HepG2 (cell line): ENCODE data around the gene CNNM4. TPM values are rescaled to one million over a fixed set of nuclear protein-coding genes. Genes with fewer than 3 reads are reported as not detected.
A peak's percentile ranks its signal among the peaks of the same experiment; 100 is the strongest.

ENCODE experiments used
- ATAC-seq: fragments of 200-7000 bp; cut with Tn5 transposase; 3 replicates; pipeline ENCODE4 v1.9.1; 2020; ENCODE audit warnings: mild to moderate bottlenecking, moderate library complexity
- BruUV-seq: library from RNA; stranded (reverse); fragments of 400-500 nt; replicated peaks from 2 replicates; lab custom pipeline; 2021; lab: Mats Ljungman, UMichigan
- CTCF ChIA-PET: fragments of 300-600 bp; formaldehyde crosslinking; extraction: SDS; loops from one replicate; lab custom pipeline; 2021; ENCODE audit warnings: low total read pairs, inconsistent platforms, low intra/inter-chr PET ratio; lab: Yijun Ruan, JAX
- POLR2A ChIA-PET: fragments of 350-600 bp; sonication (Branson Sonifier 250); formaldehyde crosslinking; loops from one replicate; lab custom pipeline; 2020; ENCODE audit warnings: antibody characterized with exemption, inconsistent platforms; lab: Yijun Ruan, JAX
- DNase-seq: peaks from one replicate; pipeline ENCODE4 v3.0.0-alpha.2; 2015; ENCODE audit warnings: low spot score
- FAIRE-seq: peaks from 3 replicates; lab custom pipeline; 2011; peaks lifted over from hg19 to GRCh38; lab: Jason Lieb, UNC
- H2AFZ ChIP-seq: one replicate; pipeline ENCODE4 v1.6.1; 2011; ENCODE audit warnings: low read length, inconsistent platforms
- H3K27ac ChIP-seq: fragments of 300-600 bp; 3 replicates; pipeline ENCODE4 v1.8.0; 2011; ENCODE audit warnings: mixed run types, mild to moderate bottlenecking, mixed read lengths, low read length, inconsistent platforms; ENCODE audit not compliant: insufficient read depth; ENCODE audit errors: extremely low read length
- H3K27me3 ChIP-seq, 2 experiments: fragments of 200-600 bp in 1 of 2; 2 replicates in 1 of 2; 3 replicates in 1 of 2; pipeline versions ENCODE4 v1.6.0 to v1.8.0; 2011; ENCODE audit warnings: low read length in 2 of 2, mild to moderate bottlenecking in 2 of 2, moderate library complexity in 2 of 2, inconsistent platforms in 1 of 2; ENCODE audit not compliant: insufficient read depth in 2 of 2, control insufficient read depth in 1 of 2
- H3K36me3 ChIP-seq, 2 experiments: fragments of 200-600 bp in 1 of 2; replicated peaks in 1 of 2; 2 replicates in 1 of 2; 3 replicates in 1 of 2; pipeline versions ENCODE4 v1.5.1 to v1.8.0; 2011; ENCODE audit warnings: low read length in 2 of 2, inconsistent platforms in 1 of 2; ENCODE audit not compliant: insufficient read depth in 2 of 2, control insufficient read depth in 1 of 2
- H3K4me1 ChIP-seq: 2 replicates; pipeline ENCODE4 v1.5.1; 2012; ENCODE audit warnings: low read length, inconsistent platforms; ENCODE audit not compliant: insufficient read depth
- H3K4me2 ChIP-seq: 2 replicates; pipeline ENCODE4 v1.6.0; 2011; ENCODE audit warnings: low read depth, low read length, inconsistent platforms
- H3K4me3 ChIP-seq, 3 experiments: fragments of 200-600 bp in 1 of 3; sonication (generic), shearing (Covaris generic) in 1 of 3; replicated peaks in 1 of 3; 2 replicates each; pipeline ENCODE4 v1.5.1; 2011 to 2016; ENCODE audit warnings: low read length in 3 of 3, inconsistent platforms in 2 of 3, low read depth in 2 of 3, mild to moderate bottlenecking in 2 of 3, control low read depth in 1 of 3, mixed read lengths in 1 of 3; ENCODE audit not compliant: insufficient read depth in 1 of 3
- H3K79me2 ChIP-seq: one replicate; pipeline ENCODE4 v1.6.1; 2011; ENCODE audit warnings: low read length, inconsistent platforms; ENCODE audit not compliant: insufficient read depth
- H3K9ac ChIP-seq: 2 replicates; pipeline ENCODE4 v1.6.0; 2011; ENCODE audit warnings: mild to moderate bottlenecking, low read depth, low read length, inconsistent platforms; ENCODE audit not compliant: insufficient read depth
- H3K9me3 ChIP-seq: 2 replicates; pipeline ENCODE4 v1.5.1; 2012; ENCODE audit warnings: mild to moderate bottlenecking, low read length
- H4K20me1 ChIP-seq: 2 replicates; pipeline ENCODE4 v1.6.0; 2011; ENCODE audit warnings: inconsistent platforms, mild to moderate bottlenecking, low read length, moderate library complexity; ENCODE audit not compliant: insufficient read depth
- HNRNPLL ChIP-seq: fragments of 200-400 bp; formaldehyde crosslinking; IDR thresholded peaks from 2 replicates; pipeline ENCODE4 v1.6.1; 2017; ENCODE audit warnings: mild to moderate bottlenecking, low read depth, low read length; ENCODE audit not compliant: poor library complexity, severe bottlenecking
- KLF6 ChIP-seq: IDR thresholded peaks from 2 replicates; pipeline ENCODE4 v1.8.0; 2016; ENCODE audit warnings: missing biosample characterization, missing genetic modification reagents
- SIN3A ChIP-seq: IDR thresholded peaks from 2 replicates; pipeline ENCODE4 v1.6.1; 2011; ENCODE audit warnings: low read depth, mild to moderate bottlenecking, control low read depth, low read length, borderline replicate concordance
- WGBS: methylation state at CpG from one replicate; pipeline ENCODE4 v1.1.6; 2017; ENCODE audit warnings: low lambda C conversion rate; 5-methylcytosine and 5-hydroxymethylcytosine counted together
- in situ Hi-C: cut with HindIII; loops from 2 replicates; pipeline ENCODE4 v1.10.0; 2017; ENCODE audit warnings: low pct_unique_long_range_greater_than_20kb; ENCODE audit not compliant: extremely low pct_ligation_motif_present
- intact Hi-C: fragments of 100-400 bp; cut with micrococcal nuclease; formaldehyde crosslinking; loops from one replicate; pipeline ENCODE4 v1.10.0; 2022; ENCODE audit not compliant: unreplicated experiment
- polyA plus RNA-seq, 8 experiments: library from polyadenylated mRNA; depleted of rRNA in 3 of 8; stranded (reverse) in 7 of 8; unstranded in 1 of 8; fragments of >200 nt; fragmentation: Illumina TruSeq in 4 of 8; extraction: Trizol in 4 of 8; gene quantifications; 2 replicates each; pipeline versions ENCODE4 v1.2.1 to v1.2.3, GENCODE V29; 2011 to 2016; ENCODE audit warnings: low read depth in 4 of 8, missing spikeins in 1 of 8, mixed read lengths in 1 of 8; ENCODE audit not compliant: insufficient read depth in 1 of 8
- total RNA-seq, 5 experiments: library from RNA; depleted of rRNA; stranded (reverse); fragments of >200 nt; fragmentation: Illumina TruSeq; extraction: Trizol; gene quantifications; 2 replicates each; pipeline ENCODE4 v1.2.3, GENCODE V29; 2016; ENCODE audit warnings: low read depth in 1 of 5
- TF ChIP-seq, protein P1 (sequence below): sonication (generic); formaldehyde crosslinking; IDR thresholded peaks from 2 replicates; pipeline ENCODE4 v1.8.0; 2022; ENCODE audit warnings: missing genetic modification reagents, mild to moderate bottlenecking, moderate library complexity, borderline replicate concordance

The CNNM4 gene
- total and polyA plus RNA-seq, 2 of the 13 experiments (the other 11 are each of a cell fraction or from before 2014, with no cell fraction given), result 5.9 to 8.4 TPM

DNA sequence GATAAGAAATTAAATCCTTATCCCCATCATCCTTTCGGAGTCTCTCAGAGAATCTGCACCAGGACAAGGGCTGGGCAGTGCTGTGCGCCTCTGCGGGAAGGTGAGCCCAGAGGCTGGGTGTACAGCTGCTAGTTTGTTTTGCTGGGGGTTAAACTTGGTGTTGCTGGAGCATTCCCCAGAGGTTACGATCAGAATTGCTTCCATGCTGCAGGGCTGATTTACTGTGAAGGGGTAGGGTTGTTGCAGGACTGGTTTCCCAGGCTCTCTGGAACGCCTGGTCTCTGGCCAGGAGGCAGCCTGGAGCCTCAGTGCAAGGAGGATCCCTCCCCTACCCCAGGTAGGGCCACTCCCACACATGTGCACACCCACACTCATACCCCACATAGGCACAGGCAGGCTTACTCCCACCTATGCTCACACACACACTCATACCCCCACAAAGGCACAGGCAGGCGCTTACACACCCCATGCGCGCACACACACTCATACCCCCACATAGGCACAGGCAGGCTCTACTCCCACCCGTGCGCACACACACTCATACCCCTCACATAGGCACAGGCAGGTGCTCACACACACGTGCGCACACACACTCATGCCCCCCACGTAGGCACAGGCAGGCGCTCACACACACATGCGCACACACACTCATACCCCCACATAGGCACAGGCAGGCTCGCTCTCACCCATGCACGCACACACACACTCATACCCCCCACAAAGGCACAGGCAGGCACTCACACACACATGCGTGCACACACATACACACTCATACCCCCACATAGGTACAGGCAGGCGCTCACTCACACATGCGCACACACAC, 11.3 kb downstream of the CNNM4 start:
- H3K9me3 ChIP-seq, result no peaks in the 10 kb centered on the region
- TF ChIP-seq, protein P1, sequence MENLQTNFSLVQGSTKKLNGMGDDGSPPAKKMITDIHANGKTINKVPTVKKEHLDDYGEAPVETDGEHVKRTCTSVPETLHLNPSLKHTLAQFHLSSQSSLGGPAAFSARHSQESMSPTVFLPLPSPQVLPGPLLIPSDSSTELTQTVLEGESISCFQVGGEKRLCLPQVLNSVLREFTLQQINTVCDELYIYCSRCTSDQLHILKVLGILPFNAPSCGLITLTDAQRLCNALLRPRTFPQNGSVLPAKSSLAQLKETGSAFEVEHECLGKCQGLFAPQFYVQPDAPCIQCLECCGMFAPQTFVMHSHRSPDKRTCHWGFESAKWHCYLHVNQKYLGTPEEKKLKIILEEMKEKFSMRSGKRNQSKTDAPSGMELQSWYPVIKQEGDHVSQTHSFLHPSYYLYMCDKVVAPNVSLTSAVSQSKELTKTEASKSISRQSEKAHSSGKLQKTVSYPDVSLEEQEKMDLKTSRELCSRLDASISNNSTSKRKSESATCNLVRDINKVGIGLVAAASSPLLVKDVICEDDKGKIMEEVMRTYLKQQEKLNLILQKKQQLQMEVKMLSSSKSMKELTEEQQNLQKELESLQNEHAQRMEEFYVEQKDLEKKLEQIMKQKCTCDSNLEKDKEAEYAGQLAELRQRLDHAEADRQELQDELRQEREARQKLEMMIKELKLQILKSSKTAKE, result 0 out of 2 replicates have a peak, but pooled peaks have one; percentile 29
- TF ChIP-seq KLF6, result no peak
- no peak for TF ChIP-seq SIN3A
- peak; percentile 24 for TF ChIP-seq HNRNPLL
- TF ChIP-seq, all 625 proteins: peak for 2
- Histone ChIP-seq H3K36me3 (no peaks in the 10 kb centered on the region; a peak in 1 of 5 replicates), H3K79me2 (no peaks in the 10 kb centered on the region), H3K27me3 (no peaks in the 10 kb centered on the region), H3K27ac (no peak overlapping the region), H2AFZ (no peak overlapping the region), H3K4me1 (peaks cover 29% of the 10 kb centered on the region), H3K4me2 (no peak overlapping the region), H3K4me3 (no peak overlapping the region), H4K20me1 (no peaks in the 10 kb centered on the region; the same call in 1 of the 2 replicates), H3K9ac (no peak overlapping the region)
- no TSS peak for BruUV-seq
- ChIA-PET CTCF (no interaction called here), POLR2A (no interaction called here)
- ATAC-seq, result no peak
- WGBS, result 97% methylated on average over 20 of the region's 20 CpGs
- no peak for FAIRE-seq
- intact Hi-C loops (no loop called here), in situ Hi-C loops (no loop called here)
- DNase-seq, result no peak
